HCT116 (cell line): ENCODE results near the gene B3GALT2. TPM values are rescaled to one million over a fixed set of nuclear protein-coding genes. Genes with fewer than 3 reads are reported as not detected.

Source experiments
- ATAC-seq: fragments of 200-7000 bp; cut with Tn5 transposase; 2 replicates; pipeline ENCODE4 v1.9.1; 2020; ENCODE audit warnings: mild to moderate bottlenecking, moderate library complexity
- BruUV-seq: library from RNA; stranded (reverse); fragments of 400-500 nt; replicated peaks from 2 replicates; lab custom pipeline; 2021; lab: Mats Ljungman, UMichigan
- CTCF ChIA-PET: fragments of 300-600 bp; sonication (Branson Sonifier 250); formaldehyde crosslinking; loops from one replicate; lab custom pipeline; 2021; ENCODE audit warnings: antibody characterized with exemption; lab: Charles Lee
- POLR2A ChIA-PET: fragments of 300-600, 350-600 bp; sonication (Branson Sonifier 250); formaldehyde crosslinking; loops from one replicate; lab custom pipeline; 2021; ENCODE audit warnings: antibody characterized with exemption; lab: Charles Lee
- RAD21 ChIA-PET, 2 experiments: fragments of 300-600 bp; sonication (Branson Sonifier 250); formaldehyde crosslinking; loops; one replicate each; lab custom pipeline; 2023; ENCODE audit warnings: low total read pairs in 2 of 2; ENCODE audit not compliant: uncharacterized antibody in 2 of 2, unreplicated experiment in 2 of 2, low non-redundant PET in 1 of 2; lab: Charles Lee
- DNase-seq: peaks from one replicate; pipeline ENCODE4 v3.0.0-alpha.2; 2010; ENCODE audit warnings: low read depth, low spot score
- H2AFZ ChIP-seq: fragments of 200-600 bp; shearing (Covaris generic), sonication (generic); 2 replicates; pipeline ENCODE4 v1.6.1; 2017; ENCODE audit warnings: low read depth, mixed run types, mixed read lengths, antibody characterized with exemption, low read length; ENCODE audit not compliant: poor library complexity, severe bottlenecking
- H3K27ac ChIP-seq: 2 replicates; pipeline ENCODE4 v1.5.1; 2012; ENCODE audit warnings: low read depth, low read length
- H3K27me3 ChIP-seq: fragments of 200-600 bp; sonication (generic); 2 replicates; pipeline ENCODE4 v1.6.1; 2016; ENCODE audit warnings: mixed run types, low read length, mixed read lengths; ENCODE audit not compliant: insufficient read depth
- H3K36me3 ChIP-seq, 2 experiments: fragments of 200-500 bp in 1 of 2; fragments of 200-600 bp in 1 of 2; sonication (Bioruptor generic) in 1 of 2; sonication (generic) in 1 of 2; 2 replicates each; pipeline versions ENCODE4 v1.5.1 to v1.6.1; 2014 to 2016; ENCODE audit warnings: low read length in 2 of 2, inconsistent platforms in 1 of 2, mixed read lengths in 1 of 2, mixed run types in 1 of 2; ENCODE audit not compliant: insufficient read depth in 2 of 2, control insufficient read depth in 1 of 2
- H3K4me1 ChIP-seq, 2 experiments: fragments of 200-600 bp in 1 of 2; sonication (generic) in 1 of 2; 2 replicates each; pipeline versions ENCODE4 v1.5.1 to v1.6.1; 2012 to 2017; ENCODE audit warnings: low read length in 2 of 2, inconsistent platforms in 1 of 2, mild to moderate bottlenecking in 1 of 2, mixed read lengths in 1 of 2, mixed run types in 1 of 2, moderate library complexity in 1 of 2; ENCODE audit not compliant: insufficient read depth in 2 of 2, control insufficient read depth in 1 of 2
- H3K4me2 ChIP-seq: fragments of 200-600 bp; sonication (generic); 2 replicates; pipeline ENCODE4 v1.6.1; 2017; ENCODE audit warnings: mixed run types, low read length, mixed read lengths
- H3K4me3 ChIP-seq, 2 experiments: fragments of 200-600 bp in 1 of 2; sonication (generic) in 1 of 2; replicated peaks in 1 of 2; 2 replicates each; pipeline ENCODE4 v1.5.1; 2011 to 2016; ENCODE audit warnings: low read length in 2 of 2, control low read depth in 1 of 2, low read depth in 1 of 2, mild to moderate bottlenecking in 1 of 2, mixed read lengths in 1 of 2, mixed run types in 1 of 2
- H3K79me2 ChIP-seq: fragments of 200-600 bp; sonication (generic); 2 replicates; pipeline ENCODE4 v1.6.1; 2017; ENCODE audit warnings: mild to moderate bottlenecking, mixed run types, low read length, moderate library complexity, mixed read lengths; ENCODE audit not compliant: insufficient read depth
- H3K9ac ChIP-seq: fragments of 200-600 bp; sonication (generic); 2 replicates; pipeline ENCODE4 v1.6.1; 2016; ENCODE audit warnings: low read length, mixed read lengths
- H3K9me2 ChIP-seq: fragments of 200-600 bp; sonication (generic), shearing (Covaris generic); 2 replicates; pipeline ENCODE4 v1.6.1; 2017; ENCODE audit warnings: mixed run types, mild to moderate bottlenecking, moderate library complexity; ENCODE audit not compliant: insufficient read depth
- H3K9me3 ChIP-seq, 2 experiments: fragments of 200-500 bp in 1 of 2; fragments of 200-600 bp in 1 of 2; sonication (Bioruptor generic) in 1 of 2; sonication (generic) in 1 of 2; 2 replicates each; pipeline ENCODE4 v1.6.1; 2014 to 2017; ENCODE audit warnings: low read length in 2 of 2, mixed read lengths in 2 of 2, inconsistent platforms in 1 of 2, low read depth in 1 of 2, mild to moderate bottlenecking in 1 of 2, mixed run types in 1 of 2, moderate library complexity in 1 of 2; ENCODE audit not compliant: control insufficient read depth in 1 of 2, insufficient read depth in 1 of 2
- H4K20me1 ChIP-seq: fragments of 200-600 bp; sonication (generic), shearing (Covaris generic); 2 replicates; pipeline ENCODE4 v1.6.1; 2017; ENCODE audit warnings: mixed run types, mild to moderate bottlenecking, moderate library complexity; ENCODE audit not compliant: insufficient read depth
- CEBPB ChIP-seq: IDR thresholded peaks from 2 replicates; pipeline ENCODE4 v1.6.1; 2012; ENCODE audit warnings: low read depth
- CTCF ChIP-seq, 3 experiments: fragments of 200-600 bp in 1 of 3; sonication (generic) in 1 of 3; IDR thresholded peaks in 2 of 3; conservative IDR thresholded peaks in 1 of 3; 2 replicates each; pipeline ENCODE4 v1.5.1; 2012 to 2017; ENCODE audit warnings: low read depth in 2 of 3, low read length in 2 of 3, antibody characterized with exemption in 1 of 3, borderline replicate concordance in 1 of 3, control low read depth in 1 of 3, mild to moderate bottlenecking in 1 of 3, mixed read lengths in 1 of 3, mixed run types in 1 of 3, moderate library complexity in 1 of 3; ENCODE audit not compliant: insufficient read depth in 1 of 3
- JUND ChIP-seq: IDR thresholded peaks from 2 replicates; pipeline ENCODE4 v1.6.1; 2012
- POLR2A ChIP-seq: IDR thresholded peaks from 2 replicates; pipeline ENCODE4 v1.7.0; 2011; ENCODE audit warnings: borderline replicate concordance; ENCODE audit not compliant: insufficient read depth, insufficient read length; ENCODE audit errors: extremely low read depth
- RAD21 ChIP-seq: IDR thresholded peaks from 2 replicates; pipeline ENCODE4 v1.6.1; 2012; ENCODE audit warnings: low read depth, mild to moderate bottlenecking
- ZFX ChIP-seq: fragments of 450-650 bp; IDR thresholded peaks from 2 replicates; pipeline ENCODE4 v1.6.1; 2017
- intact Hi-C: fragments of 100-400 bp; cut with micrococcal nuclease; formaldehyde crosslinking; loops from 2 replicates; pipeline ENCODE4 v1.10.0; 2022
- total RNA-seq: library from RNA; stranded (reverse); gene quantifications from one replicate; pipeline ENCODE4 v1.2.1, GENCODE V29; 2021; ENCODE audit not compliant: unreplicated experiment
- TF ChIP-seq, protein P1 (sequence below): IDR thresholded peaks from 2 replicates; pipeline ENCODE4 v1.6.1; 2012; ENCODE audit warnings: low read depth
- TF ChIP-seq, protein P2 (sequence below): IDR thresholded peaks from 2 replicates; pipeline ENCODE4 v1.6.1; 2012

Gene B3GALT2
- total RNA-seq, 1 experiment from 2014 or later: 0.15 TPM

DNA sequence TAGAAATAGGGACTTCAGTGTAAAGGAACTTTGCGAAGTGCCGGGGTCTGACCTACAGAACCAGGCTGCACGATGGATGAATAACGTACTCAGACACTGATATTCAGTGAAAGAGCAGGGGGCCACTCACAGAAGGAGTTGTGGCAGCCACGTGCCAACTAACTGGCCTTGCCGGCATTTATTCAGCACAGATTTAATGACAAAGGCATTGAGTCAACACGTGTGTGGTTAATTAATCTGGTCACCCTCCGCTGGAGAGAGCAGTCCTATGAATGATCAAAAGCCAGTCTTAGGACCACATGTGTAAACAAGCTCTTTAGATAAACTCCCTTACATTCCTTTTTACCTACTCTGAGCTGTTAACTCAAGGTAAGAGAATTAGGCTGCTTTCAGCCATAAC is 6.2 kb upstream of the B3GALT2 start:
- TF ChIP-seq CEBPB (no peak), RAD21 (no peak), ZFX (no peak), JUND (no peak), POLR2A (no peak), CTCF (IDR thresholded peaks at IDR 0.05 in 2 of 3, conservative IDR thresholded peaks at IDR 0.05 in 1 of 3; ENCODE audit: borderline replicate concordance in 1 of 3, insufficient read depth in 1 of 3, low read depth in 2 of 3, low read length in 2 of 3) (no peak)
- TF ChIP-seq, protein P1, sequence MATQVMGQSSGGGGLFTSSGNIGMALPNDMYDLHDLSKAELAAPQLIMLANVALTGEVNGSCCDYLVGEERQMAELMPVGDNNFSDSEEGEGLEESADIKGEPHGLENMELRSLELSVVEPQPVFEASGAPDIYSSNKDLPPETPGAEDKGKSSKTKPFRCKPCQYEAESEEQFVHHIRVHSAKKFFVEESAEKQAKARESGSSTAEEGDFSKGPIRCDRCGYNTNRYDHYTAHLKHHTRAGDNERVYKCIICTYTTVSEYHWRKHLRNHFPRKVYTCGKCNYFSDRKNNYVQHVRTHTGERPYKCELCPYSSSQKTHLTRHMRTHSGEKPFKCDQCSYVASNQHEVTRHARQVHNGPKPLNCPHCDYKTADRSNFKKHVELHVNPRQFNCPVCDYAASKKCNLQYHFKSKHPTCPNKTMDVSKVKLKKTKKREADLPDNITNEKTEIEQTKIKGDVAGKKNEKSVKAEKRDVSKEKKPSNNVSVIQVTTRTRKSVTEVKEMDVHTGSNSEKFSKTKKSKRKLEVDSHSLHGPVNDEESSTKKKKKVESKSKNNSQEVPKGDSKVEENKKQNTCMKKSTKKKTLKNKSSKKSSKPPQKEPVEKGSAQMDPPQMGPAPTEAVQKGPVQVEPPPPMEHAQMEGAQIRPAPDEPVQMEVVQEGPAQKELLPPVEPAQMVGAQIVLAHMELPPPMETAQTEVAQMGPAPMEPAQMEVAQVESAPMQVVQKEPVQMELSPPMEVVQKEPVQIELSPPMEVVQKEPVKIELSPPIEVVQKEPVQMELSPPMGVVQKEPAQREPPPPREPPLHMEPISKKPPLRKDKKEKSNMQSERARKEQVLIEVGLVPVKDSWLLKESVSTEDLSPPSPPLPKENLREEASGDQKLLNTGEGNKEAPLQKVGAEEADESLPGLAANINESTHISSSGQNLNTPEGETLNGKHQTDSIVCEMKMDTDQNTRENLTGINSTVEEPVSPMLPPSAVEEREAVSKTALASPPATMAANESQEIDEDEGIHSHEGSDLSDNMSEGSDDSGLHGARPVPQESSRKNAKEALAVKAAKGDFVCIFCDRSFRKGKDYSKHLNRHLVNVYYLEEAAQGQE: no peak
- TF ChIP-seq, protein P2, sequence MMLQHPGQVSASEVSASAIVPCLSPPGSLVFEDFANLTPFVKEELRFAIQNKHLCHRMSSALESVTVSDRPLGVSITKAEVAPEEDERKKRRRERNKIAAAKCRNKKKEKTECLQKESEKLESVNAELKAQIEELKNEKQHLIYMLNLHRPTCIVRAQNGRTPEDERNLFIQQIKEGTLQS: no peak
- no peaks in the 10 kb centered on the region for H3K9me3 ChIP-seq
- DNase-seq: no peak
- H3K36me3 ChIP-seq: no peaks in the 10 kb centered on the region
- peaks cover 14% of the 10 kb centered on the region; the same call in 1 of the 2 replicates for H4K20me1 ChIP-seq
- ATAC-seq: no peak
- RAD21 ChIA-PET: no interaction called here
- H3K9ac ChIP-seq: no peak overlapping the region
- no peaks in the 10 kb centered on the region for H3K4me1 ChIP-seq
- no peak overlapping the region for H3K4me3 ChIP-seq
- no peaks in the 10 kb centered on the region for H3K27me3 ChIP-seq
- no TSS peak for BruUV-seq
- no peak overlapping the region for H3K4me2 ChIP-seq
- peaks cover 82% of the 10 kb centered on the region for H3K79me2 ChIP-seq
- no peak overlapping the region for H3K27ac ChIP-seq
- H3K9me2 ChIP-seq: no peaks in the 10 kb centered on the region
- intact Hi-C loops: no loop called here
- no peak overlapping the region for H2AFZ ChIP-seq
- POLR2A ChIA-PET: no interaction called here
- CTCF ChIA-PET: no interaction called here
